H1 (cell line): ENCODE measurements around the gene HSD17B2. TPM values are rescaled to one million over a fixed set of nuclear protein-coding genes. Genes with fewer than 3 reads are reported as not detected.

Experiments used
- CHD7 ChIP-seq: fragments of 300-600 bp; sonication (generic); IDR thresholded peaks from 2 replicates; pipeline ENCODE4 v1.7.1; 2012; ENCODE audit warnings: low read length, moderate library complexity, mild to moderate bottlenecking, inconsistent platforms; ENCODE audit not compliant: insufficient replicate concordance
- CTCF ChIP-seq, 3 experiments: IDR thresholded peaks; 1 replicate in 2 of 3; 2 replicates in 1 of 3; pipeline versions ENCODE4 v1.5.1 to v1.6.1; 2011; ENCODE audit warnings: low read length in 3 of 3, mild to moderate bottlenecking in 3 of 3, inconsistent platforms in 2 of 3, low read depth in 1 of 3, moderate library complexity in 1 of 3; ENCODE audit not compliant: insufficient read depth in 1 of 3; ENCODE audit errors: control extremely low read depth in 1 of 3
- HDAC6 ChIP-seq: IDR thresholded peaks from one replicate; pipeline ENCODE4 v1.7.1; 2012; ENCODE audit warnings: low read depth, mild to moderate bottlenecking, inconsistent platforms, low read length, moderate library complexity
- MAFK ChIP-seq: IDR thresholded peaks from 2 replicates; pipeline ENCODE4 v1.6.1; 2012; ENCODE audit warnings: low read depth, mild to moderate bottlenecking, improper control_type of control experiment, low read length
- SIN3A ChIP-seq, 2 experiments: IDR thresholded peaks in 1 of 2; conservative IDR thresholded peaks in 1 of 2; 2 replicates each; pipeline ENCODE4 v1.6.1; 2011 to 2012; ENCODE audit warnings: low read length in 2 of 2, improper control_type of control experiment in 1 of 2, low read depth in 1 of 2, mild to moderate bottlenecking in 1 of 2
- TAF7 ChIP-seq: optimal IDR thresholded peaks from 2 replicates; pipeline ENCODE3; 2011; ENCODE audit warnings: low read depth, mild to moderate bottlenecking, inconsistent platforms, low read length, moderate library complexity, borderline replicate concordance
- USF2 ChIP-seq: IDR thresholded peaks from 2 replicates; pipeline ENCODE4 v1.6.1; 2011; ENCODE audit warnings: low read length, improper control_type of control experiment
- polyA plus RNA-seq, 7 experiments: library from polyadenylated mRNA; depleted of rRNA in 3 of 7; stranded (reverse) in 5 of 7; unstranded in 2 of 7; fragments of >200 nt in 5 of 7; fragments of 200-250 nt in 2 of 7; gene quantifications; 1 replicate in 5 of 7; 2 replicates in 1 of 7; 4 replicates in 1 of 7; pipeline versions ENCODE4 v1.2.1 to v1.2.3, GENCODE V29; 2011 to 2013; ENCODE audit warnings: missing spikeins in 2 of 7, mixed read lengths in 2 of 7
- total RNA-seq: library from RNA; stranded (reverse); fragmentation: NEBNext Ultra II Directional; extraction: Animal tissue kit (Norgen Biotek cat#: 25700); gene quantifications from 2 replicates; pipeline ENCODE4 v1.2.1, GENCODE V29; 2021

HSD17B2 gene
- total and polyA plus RNA-seq, 2 of the 8 experiments (the other 6 are each of a cell fraction or from before 2014, with no cell fraction given): not detected

- TF ChIP-seq CHD7 (no peak), CTCF (IDR thresholded peaks at IDR 0.05; ENCODE audit: control extremely low read depth in 1 of 3, insufficient read depth in 1 of 3, low read depth in 1 of 3, low read length in 3 of 3) (no peak), TAF7 (no peak), SIN3A (conservative IDR thresholded peaks at IDR 0.05 in 1 of 2, IDR thresholded peaks at IDR 0.05 in 1 of 2; ENCODE audit: low read depth in 1 of 2, low read length in 2 of 2) (no peak), HDAC6 (no peak), USF2 (no peak), MAFK (no peak)
Measured at GRCh38 chr16:82146957-82147356, 111.9 kb downstream of the HSD17B2 start (continued).
